ENCODE data around the gene SLC16A11.
"Not testable (repeated sequence)": the region's sequence is repeated elsewhere in the genome, so short reads cannot be mapped to it uniquely, and the experiment has no call there.

Gene SLC16A11

DNA sequence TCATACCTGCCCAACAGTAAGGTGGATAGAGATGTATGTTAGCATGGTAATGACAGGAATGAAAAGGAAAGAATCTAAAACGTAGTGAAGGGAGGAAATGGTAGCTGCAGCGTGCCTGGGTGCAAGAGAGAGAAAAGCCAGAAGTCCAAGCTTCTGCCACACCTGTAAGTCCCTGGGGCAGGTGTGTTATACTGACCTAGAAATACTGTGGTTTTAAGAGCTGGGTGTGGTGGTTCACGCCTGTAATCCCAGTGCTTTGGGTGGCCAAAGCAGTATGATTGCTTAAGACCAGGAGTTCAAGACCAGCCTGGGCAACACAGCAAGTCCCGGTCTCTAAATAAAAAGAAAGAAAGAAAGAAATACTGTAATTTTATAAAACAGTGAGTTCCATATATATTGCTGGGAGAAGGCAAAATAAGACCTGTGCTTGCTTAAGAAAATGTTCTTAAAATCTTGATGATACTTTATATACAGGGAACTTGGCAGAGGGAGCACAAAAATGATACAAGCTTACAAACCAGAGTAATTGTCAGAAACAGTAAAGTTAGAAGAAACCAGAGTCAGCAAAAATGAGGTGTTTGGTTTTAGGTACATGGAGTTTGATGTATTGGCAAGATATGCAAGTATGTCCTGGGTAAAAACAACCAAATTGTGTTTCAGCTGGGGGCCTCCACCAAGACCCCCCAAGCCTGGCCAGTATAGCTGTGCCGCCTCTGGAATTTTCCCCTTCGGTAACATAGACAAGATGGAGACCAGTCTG lies 41.4 kb downstream of the SLC16A11 start:
- Mint-ChIP-seq H3K36me3 (peaks cover 48% of the 10 kb centered on the region), H3K9me3 (no peaks in the 10 kb centered on the region), H3K4me1 (peaks cover 12% of the 10 kb centered on the region), H3K4me3 (no peak overlapping the region), H3K27me3 (no peaks in the 10 kb centered on the region), H3K27ac (no peak overlapping the region)
- no peak for DNase-seq
- CTCF ChIA-PET = interaction anchor here (1.3 to 10.6 kb wide), 5 partner anchors 9 to 159 kb away, joined by 4 to 214 read pairs (median 28); partner anchors contain the start of gene BCL6B

GRCh38 chr17:7001318-7001961 lies 42.5 kb downstream of the SLC16A11 start:
- H3K27ac Mint-ChIP-seq = no peak overlapping the region
- H3K4me3 Mint-ChIP-seq = no peak overlapping the region
- peaks cover 6% of the 10 kb centered on the region for H3K4me1 Mint-ChIP-seq
- H3K27me3 Mint-ChIP-seq = no peaks in the 10 kb centered on the region
- H3K36me3 Mint-ChIP-seq = peaks cover 48% of the 10 kb centered on the region
- CTCF ChIA-PET = interaction anchor here (10.6 kb wide), 1 partner anchor 87 kb away, joined by 214 read pairs; no protein-coding TSS in a partner anchor
- no peaks in the 10 kb centered on the region for H3K9me3 Mint-ChIP-seq
- DNase-seq = peak; percentile 62

DNA sequence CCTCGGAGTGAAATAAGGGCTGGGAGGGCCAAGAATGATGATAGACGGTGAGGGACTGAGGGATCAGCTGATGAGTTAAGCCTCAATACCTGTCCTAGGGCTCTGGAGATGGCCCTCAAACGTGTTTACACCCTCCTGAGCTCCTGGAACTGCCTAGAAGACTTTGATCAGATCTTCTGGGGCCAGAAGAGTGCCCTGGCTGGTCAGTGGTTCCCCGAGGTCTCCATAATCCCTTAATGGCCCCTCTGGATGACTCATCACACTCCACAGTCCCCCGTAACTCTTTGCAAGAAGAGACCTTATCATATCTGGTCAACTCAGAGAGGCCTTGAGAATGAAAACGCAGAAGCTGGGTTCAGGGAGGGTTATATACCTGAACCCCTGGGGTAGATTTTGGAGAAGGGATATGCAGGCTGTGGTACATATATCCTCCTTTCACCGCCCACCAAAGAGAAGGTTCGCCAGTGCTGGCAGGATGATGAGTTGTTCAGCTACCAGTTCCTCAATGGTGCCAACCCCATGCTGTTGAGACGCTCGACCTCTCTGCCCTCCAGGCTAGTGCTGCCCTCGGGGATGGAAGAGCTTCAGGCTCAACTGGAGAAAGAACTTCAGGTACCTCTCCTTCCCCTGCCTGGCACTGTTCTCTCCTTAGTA lies 44.9 kb downstream of the SLC16A11 start:
- Mint-ChIP-seq H3K36me3 (peaks cover 42% of the 10 kb centered on the region), H3K27ac (no peak overlapping the region)
- CTCF ChIA-PET = interaction anchor here (1.0 to 10.6 kb wide), 3 partner anchors 22 to 88 kb away, joined by 4 to 214 read pairs (median 5); no protein-coding TSS in a partner anchor

GRCh38 chr17:6997171-6997570 lies 46.7 kb downstream of the SLC16A11 start:
- H3K27me3 Mint-ChIP-seq = no peaks in the 10 kb centered on the region
- peaks cover 37% of the 10 kb centered on the region for H3K36me3 Mint-ChIP-seq
- no peaks in the 10 kb centered on the region for H3K4me1 Mint-ChIP-seq
- H3K27ac Mint-ChIP-seq = no peak overlapping the region
- no peak overlapping the region for H3K4me3 Mint-ChIP-seq
- no peak for DNase-seq
- H3K9me3 Mint-ChIP-seq = no peaks in the 10 kb centered on the region
- CTCF ChIA-PET = no interaction called here

More for the DNA sequence above, 44.9 kb downstream of the SLC16A11 start:
- Mint-ChIP-seq H3K4me1 (no peaks in the 10 kb centered on the region), H3K9me3 (no peaks in the 10 kb centered on the region), H3K4me3 (no peak overlapping the region), H3K27me3 (no peaks in the 10 kb centered on the region)
- no peak for DNase-seq

DNA sequence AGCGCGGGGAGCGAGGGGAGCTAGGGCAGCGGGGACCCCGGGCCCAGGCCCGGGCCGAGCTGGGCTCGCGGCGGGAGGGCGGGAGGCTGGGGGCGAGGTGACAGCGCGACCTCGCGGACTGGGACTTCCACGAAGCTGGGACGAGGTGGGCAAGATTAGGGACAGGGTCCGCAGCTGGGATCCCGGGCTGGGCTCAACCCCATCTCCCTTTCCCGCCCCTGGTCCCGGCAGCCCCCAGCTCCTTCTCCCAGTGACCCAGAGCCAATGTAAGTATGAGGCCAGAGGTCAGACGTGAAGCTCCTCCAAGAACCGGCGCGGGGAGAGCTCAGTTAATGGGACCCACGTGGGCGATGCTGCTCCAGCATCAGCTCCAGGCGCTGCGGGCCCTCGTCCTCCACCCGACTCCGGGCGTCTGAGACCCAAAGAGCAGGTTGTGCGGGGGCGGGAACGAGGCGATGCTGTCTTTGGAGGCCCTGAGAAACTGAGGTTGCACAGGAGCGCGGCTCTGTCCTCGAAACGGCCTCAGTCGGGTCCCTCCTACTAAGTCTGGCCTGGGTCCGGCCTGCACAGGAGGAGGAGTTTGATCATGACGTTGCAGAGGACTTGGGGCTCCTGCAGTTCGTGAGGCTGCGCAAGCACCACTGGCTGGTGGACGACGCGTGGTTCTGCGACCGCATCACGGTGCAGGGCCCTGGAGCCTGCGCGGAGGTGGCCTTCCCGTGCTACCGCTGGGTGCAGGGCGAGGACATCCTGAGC lies 47.5 kb downstream of the SLC16A11 start:
- Mint-ChIP-seq H3K9me3 (no peaks in the 10 kb centered on the region), H3K4me3 (no peak overlapping the region), H3K4me1 (no peaks in the 10 kb centered on the region), H3K27ac (no peak overlapping the region), H3K27me3 (no peaks in the 10 kb centered on the region), H3K36me3 (peaks cover 31% of the 10 kb centered on the region)
- CTCF ChIA-PET = interaction anchor here (1.7 kb wide), 1 partner anchor 8 kb away, joined by 6 read pairs; no protein-coding TSS in a partner anchor
- no peak for DNase-seq

DNA sequence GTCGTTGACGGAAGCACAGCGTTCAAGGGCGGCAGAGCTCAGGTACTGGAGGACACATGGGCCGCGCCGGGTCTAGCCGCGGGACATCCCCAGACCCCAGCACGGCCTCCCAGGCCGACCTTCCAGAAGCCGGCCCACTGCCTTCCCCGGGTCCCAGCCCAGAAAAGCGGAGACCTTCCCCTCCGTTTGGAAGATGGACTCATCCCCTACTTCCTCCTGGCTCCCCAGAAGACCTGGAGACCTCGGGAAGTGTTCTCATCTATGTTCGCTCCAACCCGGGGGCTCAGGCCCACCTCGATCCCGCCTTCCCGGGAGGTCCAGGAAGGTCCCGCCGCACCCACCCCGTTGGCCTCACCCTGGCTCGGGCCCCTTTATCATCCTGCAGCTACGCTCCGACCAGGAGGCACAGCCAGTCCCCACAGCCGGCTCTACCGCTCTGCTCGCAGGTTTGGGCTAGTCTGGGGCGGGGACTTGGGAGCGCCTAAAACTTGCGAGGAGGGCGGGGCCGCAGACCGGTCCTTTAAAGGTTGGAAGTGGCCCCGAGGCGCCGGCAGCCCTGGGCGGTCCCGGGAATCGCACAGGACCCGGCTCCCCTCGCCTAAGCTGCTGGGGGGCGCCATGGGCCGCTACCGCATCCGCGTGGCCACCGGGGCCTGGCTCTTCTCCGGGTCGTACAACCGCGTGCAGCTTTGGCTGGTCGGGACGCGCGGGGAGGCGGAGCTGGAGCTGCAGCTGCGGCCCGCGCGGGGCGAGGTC lies 48.2 kb downstream of the SLC16A11 start, which contains the start of gene ALOX12:
Gene ALOX12 (plus strand): TSS at position 550 of the 756 bp plus-strand sequence. CDS start 69 bp downstream, at position 619.
- Mint-ChIP-seq H3K4me3 (no peak within 1 kb of the TSS), H3K9me3 (no peaks in the 10 kb centered on the region), H3K27me3 (no peaks in the 10 kb centered on the region), H3K4me1 (no peaks in the 10 kb centered on the region), H3K36me3 (peaks cover 26% of the 10 kb centered on the region), H3K27ac (no peak within 1 kb of the TSS)
- DNase-seq = no peak
- CTCF ChIA-PET = interaction anchor here (1.7 kb wide), 1 partner anchor 9 kb away, joined by 6 read pairs; no protein-coding TSS in a partner anchor

DNA sequence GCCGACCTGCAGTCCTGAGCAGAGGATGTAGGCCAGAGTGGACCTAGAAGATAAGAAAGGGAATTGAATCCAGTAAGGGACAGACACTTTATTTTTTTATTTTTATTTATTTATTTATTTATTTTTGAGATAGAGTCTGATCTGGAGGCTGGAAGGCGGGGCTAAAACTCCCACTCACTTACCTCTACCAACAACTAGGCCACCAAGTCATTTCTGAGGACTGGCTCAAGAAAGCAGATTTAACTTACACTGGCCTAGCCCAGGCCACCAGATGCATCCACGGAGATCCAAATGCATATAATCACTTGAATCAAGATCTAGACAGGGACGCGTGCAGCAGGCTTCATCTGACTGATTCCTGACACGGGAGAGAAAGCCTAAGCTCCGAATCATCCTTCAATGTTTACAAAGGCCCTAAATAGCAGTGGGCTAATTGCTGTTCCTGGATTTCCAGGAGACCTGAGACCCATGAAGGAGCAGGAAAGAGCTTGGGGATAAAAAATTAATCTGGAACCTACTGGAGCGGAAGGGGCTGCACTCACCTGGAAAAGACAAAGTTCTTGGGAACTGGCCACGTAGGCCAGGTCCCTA lies 49.1 kb downstream of the SLC16A11 start:
- no peaks in the 10 kb centered on the region for H3K4me1 Mint-ChIP-seq
- H3K4me3 Mint-ChIP-seq = no peak overlapping the region
- peaks cover 20% of the 10 kb centered on the region for H3K36me3 Mint-ChIP-seq
- no peaks in the 10 kb centered on the region for H3K9me3 Mint-ChIP-seq
- no peaks in the 10 kb centered on the region for H3K27me3 Mint-ChIP-seq
- no peak overlapping the region for H3K27ac Mint-ChIP-seq
- CTCF ChIA-PET = no interaction called here
- no peak for DNase-seq

GRCh38 chr17:6994118-6994598 lies 49.7 kb downstream of the SLC16A11 start:
- Mint-ChIP-seq H3K4me3 (no peak overlapping the region), H3K27me3 (no peaks in the 10 kb centered on the region), H3K4me1 (no peaks in the 10 kb centered on the region), H3K27ac (no peak overlapping the region), H3K9me3 (no peaks in the 10 kb centered on the region), H3K36me3 (peaks cover 14% of the 10 kb centered on the region)
- DNase-seq = no peak
- CTCF ChIA-PET = interaction anchor here (1.1 to 1.2 kb wide), 2 partner anchors 8 to 10 kb away, joined by 4 read pairs; no protein-coding TSS in a partner anchor

DNA sequence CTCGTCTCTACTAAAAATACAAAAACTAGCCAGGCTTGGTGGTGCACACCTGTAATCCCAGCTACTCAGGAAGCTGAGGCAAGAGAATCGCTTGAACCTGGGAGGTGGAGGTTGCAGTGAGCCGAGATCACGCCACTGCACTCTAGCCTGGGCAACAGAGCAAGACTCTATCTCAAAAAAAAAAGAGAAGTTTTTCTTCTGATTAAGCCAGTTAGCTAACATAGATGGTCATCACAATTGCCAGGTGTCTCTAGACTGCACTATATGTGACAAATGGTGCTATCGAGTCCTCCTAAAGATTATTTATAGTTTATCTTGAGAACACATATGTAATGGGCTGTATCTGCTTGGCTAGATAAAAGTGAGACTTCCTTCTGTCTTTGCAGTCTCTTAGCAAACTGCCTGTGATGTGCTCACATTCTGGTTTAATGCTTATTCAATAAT lies 50.3 kb downstream of the SLC16A11 start:
- peaks cover 11% of the 10 kb centered on the region for H3K36me3 Mint-ChIP-seq
- not testable (repeated sequence) for H3K9me3 Mint-ChIP-seq, DNase-seq, H3K4me1 Mint-ChIP-seq, H3K27me3 Mint-ChIP-seq, H3K27ac Mint-ChIP-seq, H3K4me3 Mint-ChIP-seq
- CTCF ChIA-PET = interaction anchor here (1.1 to 1.2 kb wide), 2 partner anchors 9 to 10 kb away, joined by 4 read pairs; no protein-coding TSS in a partner anchor

Measured in activated naive CD4-positive, alpha-beta T cell treated with anti-CD3 and anti-CD28 coated beads, Interleukin-2, amount 10 ng/mL, durations not matched to agents 7 days and 5 days (primary cell).